ENCODE measurements around the gene NOS3. TPM values are rescaled to one million over a fixed set of nuclear protein-coding genes. Genes with fewer than 3 reads are reported as not detected.

NOS3 gene
- polyA plus RNA-seq, 1 of the 3 experiments (the other 2 are of a cell fraction), result 0.41 TPM

DNA sequence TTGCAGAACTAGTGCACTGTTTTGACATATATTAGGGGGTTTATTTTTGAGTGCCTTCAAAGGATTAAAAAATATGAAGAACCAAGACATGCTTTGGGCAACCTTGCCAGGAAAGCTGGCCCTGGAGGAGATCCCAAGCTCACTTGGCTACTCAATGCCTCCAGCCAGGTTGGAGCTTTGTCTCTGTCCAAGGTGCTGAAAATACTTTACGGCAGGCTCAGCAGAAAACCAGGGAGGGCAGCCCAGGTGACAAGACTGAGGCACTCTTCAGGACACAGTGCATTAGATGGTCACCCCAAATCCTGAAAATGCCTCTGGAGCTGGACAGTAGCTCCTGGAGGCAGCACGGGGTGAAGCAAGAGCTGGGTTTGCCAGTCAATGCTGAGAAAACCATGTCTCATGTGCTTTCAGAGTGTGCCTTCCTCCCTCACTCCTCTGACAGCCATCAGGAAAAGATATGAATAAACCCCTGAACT is 6.9 kb upstream of the NOS3 start:
- WGBS (ENCODE audit: low lambda C conversion rate), result 26% methylated on average over 2 of the region's 2 CpGs
- POLR2A ChIA-PET, result interaction anchor here (1.1 kb wide), 1 partner anchor 13 kb away, joined by 3 read pairs; no protein-coding TSS in a partner anchor
- H3K36me3 ChIP-seq (replicated peaks in 1 of 2; ENCODE audit: control insufficient read depth in 1 of 2, insufficient read depth in 2 of 2, low read length in 1 of 2), result no peaks in the 10 kb centered on the region

GRCh38 chr7:150986099-150986512 is 4.7 kb upstream of the NOS3 start:
- peaks cover 21% of the 10 kb centered on the region for H3K27me3 ChIP-seq (ENCODE audit: insufficient read depth)
- no peaks in the 10 kb centered on the region for H3K9me3 ChIP-seq
- peak overlapping the region in 1 of 2 experiments; percentile 51; a peak in 1 of 4 replicates for H3K27ac ChIP-seq (ENCODE audit: low read depth in 2 of 2, low read length in 1 of 2)
- H2AFZ ChIP-seq (ENCODE audit: low read depth), result no peak overlapping the region
- H4K20me1 ChIP-seq (ENCODE audit: insufficient read depth), result no peaks in the 10 kb centered on the region
- ChIA-PET POLR2A (interaction anchor here (0.6 to 1.6 kb wide), 6 partner anchors 10 to 199 kb away, joined by 3 to 11 read pairs (median 6); no protein-coding TSS in a partner anchor), CTCF (interaction anchor here (0.6 to 13.1 kb wide), 45 partner anchors 8 to 537 kb away, joined by 3 to 761 read pairs (median 5); partner anchors contain the start of genes CDK5 and KCNH2)
- H3K79me2 ChIP-seq (ENCODE audit: insufficient read depth), result no peaks in the 10 kb centered on the region
- H3K4me3 ChIP-seq (ENCODE audit: low read depth in 2 of 2, low read length in 1 of 2), result no peak overlapping the region; a peak in 1 of 4 replicates
- H3K9me2 ChIP-seq, result no peaks in the 10 kb centered on the region
- no peak overlapping the region for H3K4me2 ChIP-seq
- H3K4me1 ChIP-seq (ENCODE audit: control insufficient read depth in 1 of 2, insufficient read depth in 2 of 2, low read depth in 1 of 2, low read length in 1 of 2), result peaks cover 0 to 32% of the 10 kb centered on the region in 2 experiments; a peak in 2 of 4 replicates
- H3K9ac ChIP-seq, result no peak overlapping the region
- H3K36me3 ChIP-seq (replicated peaks in 1 of 2; ENCODE audit: control insufficient read depth in 1 of 2, insufficient read depth in 2 of 2, low read length in 1 of 2), result no peaks in the 10 kb centered on the region
- WGBS (ENCODE audit: low lambda C conversion rate), result 12% methylated on average over 16 of the region's 16 CpGs
- no peaks in the 10 kb centered on the region for H3F3A ChIP-seq (replicated peaks; ENCODE audit: insufficient read depth)
- peak; percentile 85 for DNase-seq
- TF ChIP-seq YY1 (IDR thresholded peaks at IDR 0.05; ENCODE audit: low read depth) (no peak), TEAD4 (IDR thresholded peaks at IDR 0.05; ENCODE audit: borderline replicate concordance, insufficient read depth) (no peak), MXI1 (IDR thresholded peaks at IDR 0.05; ENCODE audit: low read depth, low read length) (no peak), REST (IDR thresholded peaks at IDR 0.05; ENCODE audit: low read depth, low read length) (peak; percentile 68; the same call in 1 of the 2 replicates), RXRA (IDR thresholded peaks at IDR 0.05; ENCODE audit: borderline replicate concordance, low read depth) (no peak), FOXM1 (IDR thresholded peaks at IDR 0.05; ENCODE audit: low read depth) (no peak), TCF12 (IDR thresholded peaks at IDR 0.05) (no peak)
- TF ChIP-seq, protein P1, sequence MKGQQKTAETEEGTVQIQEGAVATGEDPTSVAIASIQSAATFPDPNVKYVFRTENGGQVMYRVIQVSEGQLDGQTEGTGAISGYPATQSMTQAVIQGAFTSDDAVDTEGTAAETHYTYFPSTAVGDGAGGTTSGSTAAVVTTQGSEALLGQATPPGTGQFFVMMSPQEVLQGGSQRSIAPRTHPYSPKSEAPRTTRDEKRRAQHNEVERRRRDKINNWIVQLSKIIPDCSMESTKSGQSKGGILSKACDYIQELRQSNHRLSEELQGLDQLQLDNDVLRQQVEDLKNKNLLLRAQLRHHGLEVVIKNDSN (IDR thresholded peaks at IDR 0.05; ENCODE audit: borderline replicate concordance, low read depth), result no peak
- TF ChIP-seq, protein P2, sequence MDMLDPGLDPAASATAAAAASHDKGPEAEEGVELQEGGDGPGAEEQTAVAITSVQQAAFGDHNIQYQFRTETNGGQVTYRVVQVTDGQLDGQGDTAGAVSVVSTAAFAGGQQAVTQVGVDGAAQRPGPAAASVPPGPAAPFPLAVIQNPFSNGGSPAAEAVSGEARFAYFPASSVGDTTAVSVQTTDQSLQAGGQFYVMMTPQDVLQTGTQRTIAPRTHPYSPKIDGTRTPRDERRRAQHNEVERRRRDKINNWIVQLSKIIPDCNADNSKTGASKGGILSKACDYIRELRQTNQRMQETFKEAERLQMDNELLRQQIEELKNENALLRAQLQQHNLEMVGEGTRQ (IDR thresholded peaks at IDR 0.05; ENCODE audit: borderline replicate concordance, low read depth, low read length), result no peak

More for the DNA sequence above, 6.9 kb upstream of the NOS3 start:
- Histone ChIP-seq H3K9me3 (no peaks in the 10 kb centered on the region), H3K9ac (no peak overlapping the region), H3K4me2 (no peak overlapping the region), H3K4me3 (ENCODE audit: low read depth in 2 of 2, low read length in 1 of 2) (no peak overlapping the region), H3K4me1 (ENCODE audit: control insufficient read depth in 1 of 2, insufficient read depth in 2 of 2, low read depth in 1 of 2, low read length in 1 of 2) (peaks cover 0 to 38% of the 10 kb centered on the region in 2 experiments; a peak in 2 of 4 replicates), H3F3A (replicated peaks; ENCODE audit: insufficient read depth) (no peaks in the 10 kb centered on the region), H2AFZ (ENCODE audit: low read depth) (no peak overlapping the region), H3K27me3 (ENCODE audit: insufficient read depth) (peaks cover 37% of the 10 kb centered on the region), H3K79me2 (ENCODE audit: insufficient read depth) (no peaks in the 10 kb centered on the region), H3K27ac (ENCODE audit: low read depth in 2 of 2, low read length in 1 of 2) (no peak overlapping the region), H3K9me2 (no peaks in the 10 kb centered on the region), H4K20me1 (ENCODE audit: insufficient read depth) (no peaks in the 10 kb centered on the region)
- TF ChIP-seq REST (IDR thresholded peaks at IDR 0.05; ENCODE audit: low read depth, low read length) (peak; percentile 100), FOXJ3 (CRISPR knock-in tag; IDR thresholded peaks at IDR 0.05) (no peak)
- CTCF ChIA-PET, result interaction anchor here (0.7 to 13.1 kb wide), 15 partner anchors 10 to 205 kb away, joined by 3 to 761 read pairs (median 21); partner anchors contain the start of gene KCNH2
- no peak for DNase-seq
